ENCODE results near the gene PLAC1.

DNA sequence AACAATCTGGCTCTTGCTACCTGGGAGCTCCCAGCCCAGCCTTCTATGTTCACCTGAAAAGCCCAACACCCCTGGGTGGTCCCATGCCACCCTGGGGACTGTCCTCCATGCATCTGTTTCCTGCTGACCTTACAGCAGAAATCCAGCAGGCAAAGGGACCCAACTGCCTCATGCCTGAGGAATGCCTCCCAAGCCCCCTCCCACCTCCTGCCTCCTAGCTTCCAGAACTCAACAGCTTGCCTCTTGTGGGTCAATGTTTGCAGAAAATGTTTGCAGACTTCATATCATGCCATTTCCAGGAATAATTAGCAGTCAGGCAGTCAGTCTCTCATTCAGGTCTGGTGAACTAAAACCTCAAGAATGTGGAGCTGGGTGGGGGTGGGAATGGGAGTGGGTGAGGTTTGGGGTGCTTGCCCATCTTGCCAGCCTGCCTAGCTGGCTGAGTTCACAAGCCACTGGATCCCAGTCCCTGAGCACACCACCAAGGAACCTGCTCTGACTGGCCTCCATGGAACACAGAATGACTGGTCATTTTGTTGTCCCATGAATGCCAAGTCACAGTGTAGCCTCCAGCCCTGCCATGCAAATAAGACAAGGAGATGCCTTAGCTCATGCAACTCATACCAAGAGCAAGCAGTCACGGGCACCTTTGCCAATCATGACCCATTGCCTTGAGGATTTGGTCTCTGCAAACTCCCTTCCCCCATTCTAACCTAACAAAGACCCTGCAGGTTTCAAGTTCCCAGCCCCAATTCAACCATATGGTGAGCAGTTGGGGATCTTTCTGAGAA lies 12.1 kb upstream of the PLAC1 start:
- TF ChIP-seq POLR2AphosphoS5 (IDR thresholded peaks at IDR 0.05) (no peak), SMC3 (conservative IDR thresholded peaks at IDR 0.05; ENCODE audit: poor library complexity) (no peak), CTCF (IDR thresholded peaks at IDR 0.05; ENCODE audit: poor library complexity, severe bottlenecking) (no peak), EP300 (conservative IDR thresholded peaks at IDR 0.05; ENCODE audit: poor library complexity, severe bottlenecking) (no peak), MXI1 (conservative IDR thresholded peaks at IDR 0.05; ENCODE audit: poor library complexity, severe bottlenecking) (no peak), EZH2 (IDR thresholded peaks at IDR 0.05; ENCODE audit: borderline replicate concordance, insufficient read depth, low read length, poor library complexity, severe bottlenecking) (no peak), TAF1 (IDR thresholded peaks at IDR 0.05; ENCODE audit: low read depth) (no peak)
